Skeletal muscle satellite cell (primary cell): ENCODE measurements around the gene LY6G5C.

Experiments
- H3K27me3 ChIP-seq: 2 replicates; pipeline ENCODE4 v1.7.0; 2013; ENCODE audit warnings: low read length; ENCODE audit not compliant: control insufficient read depth, insufficient read depth
- H3K36me3 ChIP-seq: 2 replicates; pipeline ENCODE4 v1.7.0; 2013; ENCODE audit warnings: mild to moderate bottlenecking, control low read depth, low read length; ENCODE audit not compliant: insufficient read depth
- H3K4me1 ChIP-seq: 2 replicates; pipeline ENCODE4 v1.7.0; 2013; ENCODE audit warnings: low read length; ENCODE audit not compliant: control insufficient read depth, insufficient read depth
- H3K4me2 ChIP-seq: 2 replicates; pipeline ENCODE4 v1.7.0; 2013; ENCODE audit warnings: mild to moderate bottlenecking, low read length
- H3K4me3 ChIP-seq: 2 replicates; pipeline ENCODE4 v1.7.0; 2013; ENCODE audit warnings: low read length
- H3K9ac ChIP-seq: 2 replicates; pipeline ENCODE4 v1.7.0; 2013; ENCODE audit warnings: mild to moderate bottlenecking, low read depth, low read length, moderate library complexity
- H3K9me3 ChIP-seq: replicated peaks from 2 replicates; pipeline ENCODE4 v1.7.0; 2013; ENCODE audit warnings: mild to moderate bottlenecking, control low read depth, low read length

Gene LY6G5C

DNA sequence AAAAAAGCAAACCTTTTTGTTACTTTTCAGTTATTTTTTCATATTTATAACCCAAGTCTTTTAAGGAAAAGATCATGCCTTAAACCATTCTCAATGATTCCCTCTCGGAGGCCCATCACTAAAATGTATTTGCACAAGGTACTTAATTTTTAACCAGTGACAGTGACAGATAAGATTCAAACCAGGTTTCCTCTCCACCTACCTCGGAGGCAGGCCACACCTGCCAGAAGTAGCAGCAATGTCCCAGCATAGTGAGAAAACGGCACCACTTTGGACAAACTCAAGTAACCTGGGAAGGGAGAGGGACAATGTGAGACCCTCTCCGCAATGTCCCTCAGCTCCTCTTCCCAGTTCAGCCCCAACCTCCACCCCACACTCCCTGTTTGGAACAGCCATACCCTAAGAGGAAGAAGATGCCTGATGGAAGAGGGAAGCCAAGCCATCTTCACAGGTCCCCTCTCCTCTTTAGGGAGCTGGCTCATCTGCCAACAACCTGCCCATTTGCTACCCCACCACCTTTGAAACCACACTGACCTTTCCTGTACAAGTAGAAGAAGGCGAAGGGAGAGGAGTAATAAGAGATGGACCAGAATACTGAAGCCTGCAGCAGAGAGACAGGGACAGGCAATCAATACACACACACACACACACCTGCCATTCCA is 20.0 kb upstream of the LY6G5C start:
- H3K9me3 ChIP-seq: no peaks in the 10 kb centered on the region
- peak overlapping the region; percentile 13 for H3K9ac ChIP-seq
- peaks cover 24% of the 10 kb centered on the region for H3K4me1 ChIP-seq
- no peak overlapping the region for H3K4me3 ChIP-seq
- H3K4me2 ChIP-seq: peak overlapping the region; percentile 80
- no peaks in the 10 kb centered on the region for H3K27me3 ChIP-seq
- H3K36me3 ChIP-seq: peaks cover 10% of the 10 kb centered on the region

DNA sequence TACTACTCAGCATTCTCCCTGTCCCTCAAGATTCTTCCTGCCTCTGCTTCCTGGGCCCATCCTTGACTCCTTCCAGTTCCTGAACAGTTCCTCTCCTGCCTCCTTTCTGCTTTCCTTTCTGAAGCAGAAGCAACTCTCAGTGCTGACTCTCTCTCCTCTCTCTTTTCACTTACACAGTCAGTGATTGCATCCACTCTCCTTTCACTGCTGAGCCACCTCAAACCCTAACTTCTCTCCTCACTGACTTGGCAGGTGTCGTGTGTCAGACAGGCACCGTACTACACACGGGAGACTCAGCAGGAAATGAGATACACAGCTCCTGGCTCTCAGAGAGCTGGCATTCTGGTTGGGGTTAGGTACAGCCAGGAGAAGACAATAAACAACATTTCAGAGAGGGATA is 16.7 kb upstream of the LY6G5C start:
- Histone ChIP-seq H3K9ac (no peak overlapping the region), H3K9me3 (no peaks in the 10 kb centered on the region), H3K4me3 (no peak overlapping the region), H3K36me3 (peaks cover 28% of the 10 kb centered on the region), H3K27me3 (no peaks in the 10 kb centered on the region), H3K4me2 (no peak overlapping the region), H3K4me1 (peaks cover 16% of the 10 kb centered on the region)

DNA sequence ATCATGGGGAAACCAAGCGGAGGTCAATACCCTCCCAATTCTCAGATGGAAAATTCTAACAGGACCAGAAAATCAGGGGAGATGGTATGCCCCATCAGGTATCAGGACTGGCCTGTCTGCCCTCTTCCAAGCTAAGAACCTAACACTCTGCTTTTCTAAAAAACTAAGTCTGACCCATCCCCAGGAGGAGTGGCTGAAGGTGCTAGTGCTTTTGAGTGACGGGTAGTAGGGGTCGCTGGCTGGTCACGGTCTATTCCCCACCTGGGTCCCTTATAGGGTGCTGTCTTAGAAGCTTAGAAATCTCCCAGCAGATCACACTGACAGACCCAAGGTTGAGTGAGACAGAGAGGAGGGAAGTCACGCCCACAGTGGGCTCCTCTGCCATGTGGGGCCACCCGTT is 12.7 kb upstream of the LY6G5C start:
- Histone ChIP-seq H3K9me3 (no peaks in the 10 kb centered on the region), H3K4me3 (no peak overlapping the region), H3K36me3 (peaks cover 56% of the 10 kb centered on the region), H3K4me2 (no peak overlapping the region), H3K9ac (no peak overlapping the region), H3K4me1 (peaks cover 2% of the 10 kb centered on the region), H3K27me3 (no peaks in the 10 kb centered on the region)

DNA sequence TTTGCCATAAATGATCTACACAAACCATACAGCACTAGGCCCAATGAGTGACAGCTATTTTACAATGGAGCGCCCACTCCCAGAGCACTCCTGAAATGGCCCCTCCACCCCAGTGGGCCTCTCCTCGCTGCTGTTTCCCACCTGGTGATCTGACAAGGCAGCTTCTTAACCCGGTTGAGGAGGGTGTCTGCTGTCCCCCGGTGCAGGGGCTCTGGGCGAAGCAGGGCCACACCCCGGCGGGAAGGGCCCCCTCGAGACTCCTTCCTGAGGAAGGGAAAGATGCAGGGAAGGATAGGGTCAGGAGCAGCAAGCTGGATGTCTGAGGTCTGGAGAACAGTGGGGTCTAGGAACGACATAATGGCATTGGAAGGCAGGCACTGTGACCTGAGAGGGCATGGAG is 12.0 kb upstream of the LY6G5C start:
- Histone ChIP-seq H3K36me3 (peaks cover 63% of the 10 kb centered on the region), H3K4me2 (no peak overlapping the region), H3K4me1 (peaks cover 2% of the 10 kb centered on the region), H3K9ac (no peak overlapping the region), H3K4me3 (no peak overlapping the region), H3K9me3 (no peaks in the 10 kb centered on the region), H3K27me3 (no peaks in the 10 kb centered on the region)

DNA sequence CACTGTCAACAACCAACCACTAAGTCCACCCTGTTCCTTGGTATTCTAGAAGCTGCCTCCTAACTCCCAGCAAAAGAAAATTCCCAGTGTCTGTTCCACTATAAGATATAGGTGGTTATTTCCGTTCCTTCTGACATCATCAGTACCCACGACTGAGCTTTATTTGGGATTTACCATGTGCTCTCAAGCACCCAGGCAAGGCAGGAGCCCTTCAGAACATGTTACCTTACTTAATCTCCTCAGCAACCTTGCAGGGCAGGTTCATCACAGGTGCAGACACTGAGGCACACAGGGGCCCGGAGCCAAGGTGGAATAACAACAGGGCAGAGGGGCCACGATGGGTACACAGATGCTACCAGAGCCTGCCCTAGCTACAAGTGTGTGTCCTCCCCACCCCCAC is 11.5 kb upstream of the LY6G5C start:
- Histone ChIP-seq H3K36me3 (peaks cover 68% of the 10 kb centered on the region), H3K4me3 (no peak overlapping the region), H3K4me1 (no peaks in the 10 kb centered on the region), H3K9ac (no peak overlapping the region), H3K9me3 (no peaks in the 10 kb centered on the region), H3K4me2 (no peak overlapping the region), H3K27me3 (no peaks in the 10 kb centered on the region)

DNA sequence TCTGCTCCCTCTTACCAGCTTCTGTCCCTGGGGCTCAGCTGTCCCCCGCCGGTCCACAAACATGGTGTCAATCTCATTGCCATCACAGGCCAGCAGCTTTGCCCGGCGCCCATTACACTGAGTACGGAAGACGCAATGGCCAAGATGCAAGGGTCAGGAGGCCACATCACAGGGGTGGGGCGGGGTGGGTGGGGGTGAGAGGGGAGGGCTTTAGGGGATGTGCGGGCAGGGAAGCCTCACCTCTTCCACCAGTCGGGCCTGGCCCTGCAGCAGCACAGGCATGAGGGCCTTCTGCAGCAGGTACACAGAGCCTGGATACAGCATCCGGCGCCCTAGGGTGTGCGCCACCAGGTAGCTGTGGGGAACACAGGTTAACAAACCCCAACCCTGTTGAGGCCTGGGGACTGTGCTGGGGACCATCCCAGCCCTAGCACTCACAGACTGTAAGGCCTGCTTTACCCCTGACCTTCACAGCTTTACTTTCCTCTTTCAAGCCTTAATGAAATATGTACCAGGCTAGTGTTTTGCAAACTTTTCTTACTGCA is 10.8 kb upstream of the LY6G5C start:
- H3K4me2 ChIP-seq: no peak overlapping the region
- H3K27me3 ChIP-seq: no peaks in the 10 kb centered on the region
- no peak overlapping the region for H3K9ac ChIP-seq
- peaks cover 72% of the 10 kb centered on the region for H3K36me3 ChIP-seq
- H3K9me3 ChIP-seq: no peaks in the 10 kb centered on the region
- no peak overlapping the region for H3K4me3 ChIP-seq
- no peaks in the 10 kb centered on the region for H3K4me1 ChIP-seq

DNA sequence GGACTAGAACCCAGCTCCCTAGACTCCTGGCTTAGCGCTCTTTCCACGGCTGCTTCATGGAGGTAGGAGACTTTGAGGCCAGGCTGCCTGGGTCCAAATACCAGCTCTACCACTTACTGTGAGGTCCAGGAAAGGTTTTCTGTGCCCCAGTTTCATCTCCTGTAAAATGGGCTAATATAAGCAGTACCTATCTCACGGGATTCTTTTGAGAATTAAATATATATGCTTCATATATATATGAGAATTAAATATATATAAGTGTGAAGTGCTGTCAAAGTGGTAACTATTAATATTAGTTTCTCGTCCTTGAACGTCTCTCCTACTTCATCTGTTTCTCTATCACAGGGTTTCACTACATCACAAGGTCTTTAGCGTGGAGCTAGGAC is 10.2 kb upstream of the LY6G5C start:
- no peak overlapping the region for H3K4me3 ChIP-seq
- peaks cover 75% of the 10 kb centered on the region for H3K36me3 ChIP-seq

DNA sequence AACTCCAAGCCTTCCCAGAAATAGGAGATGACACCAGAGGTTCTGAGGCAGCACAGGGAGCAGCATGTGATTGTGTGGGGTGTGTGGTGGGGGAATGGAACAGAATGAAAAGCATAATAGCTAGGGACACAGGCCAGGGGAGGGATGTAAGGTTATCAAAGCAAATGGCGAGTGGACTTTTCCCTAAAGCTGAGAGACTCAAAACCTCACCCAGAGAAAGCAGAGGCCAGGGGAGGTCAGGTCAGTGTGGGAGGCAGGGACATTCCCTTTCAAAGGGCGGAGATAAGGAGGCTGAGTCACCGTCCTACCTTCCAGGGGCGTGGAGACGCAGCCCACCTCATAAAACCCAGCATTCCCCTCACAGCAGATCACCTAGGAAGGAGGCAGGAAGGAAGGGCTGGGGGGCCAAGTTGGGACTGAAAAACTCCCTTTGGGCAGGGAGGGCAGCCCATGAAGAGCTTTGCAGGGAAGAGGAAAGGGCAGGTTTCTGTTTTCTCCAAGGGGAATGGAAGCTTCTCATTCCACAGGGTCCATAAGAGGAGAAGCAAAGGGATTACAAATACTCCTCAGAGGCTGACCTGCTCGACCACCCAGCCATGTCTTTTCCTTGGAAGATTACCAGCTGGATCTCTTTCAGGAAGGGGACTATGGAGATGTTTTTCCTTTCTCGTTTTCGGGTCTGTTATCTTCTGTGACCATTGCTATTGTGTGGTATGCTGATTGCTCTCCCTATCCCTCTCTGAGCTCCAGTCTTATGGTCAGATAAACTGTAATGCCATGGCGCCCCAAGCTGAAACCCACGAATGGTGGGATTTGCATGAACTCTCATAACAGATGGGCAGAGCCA is 9.6 kb upstream of the LY6G5C start:
- Histone ChIP-seq H3K4me1 (no peaks in the 10 kb centered on the region), H3K9ac (no peak overlapping the region), H3K4me3 (no peak overlapping the region), H3K36me3 (peaks cover 77% of the 10 kb centered on the region), H3K27me3 (no peaks in the 10 kb centered on the region), H3K9me3 (no peaks in the 10 kb centered on the region), H3K4me2 (no peak overlapping the region)

More for the DNA sequence above, 10.2 kb upstream of the LY6G5C start:
- no peak overlapping the region for H3K4me2 ChIP-seq
- no peaks in the 10 kb centered on the region for H3K4me1 ChIP-seq
- no peaks in the 10 kb centered on the region for H3K9me3 ChIP-seq
- H3K27me3 ChIP-seq: no peaks in the 10 kb centered on the region
- no peak overlapping the region for H3K9ac ChIP-seq

DNA sequence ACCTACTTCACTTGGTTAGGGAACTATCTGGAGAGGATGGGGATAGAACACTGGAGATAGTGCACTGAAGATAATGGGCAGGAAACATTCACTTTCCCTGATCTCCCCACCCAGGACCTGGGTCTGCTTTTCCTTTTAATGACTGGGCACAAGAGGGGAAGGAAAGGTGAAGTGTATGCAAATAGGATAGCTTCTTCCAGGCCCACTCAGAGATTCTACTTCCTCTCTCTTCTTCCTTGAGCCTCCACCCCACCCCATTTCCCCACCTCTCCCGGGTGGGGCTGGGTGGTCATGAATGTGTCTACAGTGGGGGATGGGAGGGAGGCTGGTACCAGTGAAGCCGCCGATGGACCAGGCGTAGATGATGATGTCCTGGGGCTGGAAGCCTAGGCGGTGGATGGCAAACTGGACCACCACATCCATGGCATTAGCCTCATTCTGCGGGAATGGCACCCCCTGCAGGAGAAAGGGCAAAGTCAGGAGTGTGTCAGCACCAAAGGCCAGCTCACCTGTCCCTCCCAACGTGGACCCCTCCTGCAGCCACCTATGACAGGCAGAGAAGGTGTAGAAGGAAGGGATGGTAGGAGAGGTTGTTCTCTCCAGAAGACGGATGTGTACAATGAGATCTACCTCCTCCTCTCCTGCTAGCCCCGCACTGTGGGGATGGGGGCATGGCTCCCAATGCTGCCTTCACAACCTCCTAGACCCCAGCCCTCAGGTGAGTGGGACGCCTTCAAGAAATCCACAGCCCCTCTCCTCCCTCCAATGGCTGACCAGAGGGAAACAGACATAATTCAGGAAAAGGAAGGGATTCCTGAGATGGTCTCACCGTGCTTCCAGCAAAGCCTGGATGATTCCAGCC is 8.6 kb upstream of the LY6G5C start:
- H3K4me2 ChIP-seq: no peak overlapping the region
- no peaks in the 10 kb centered on the region for H3K27me3 ChIP-seq
- no peak overlapping the region for H3K9ac ChIP-seq
- H3K4me3 ChIP-seq: no peak overlapping the region
- peaks cover 74% of the 10 kb centered on the region for H3K36me3 ChIP-seq
- H3K4me1 ChIP-seq: no peaks in the 10 kb centered on the region
- no peaks in the 10 kb centered on the region for H3K9me3 ChIP-seq

DNA sequence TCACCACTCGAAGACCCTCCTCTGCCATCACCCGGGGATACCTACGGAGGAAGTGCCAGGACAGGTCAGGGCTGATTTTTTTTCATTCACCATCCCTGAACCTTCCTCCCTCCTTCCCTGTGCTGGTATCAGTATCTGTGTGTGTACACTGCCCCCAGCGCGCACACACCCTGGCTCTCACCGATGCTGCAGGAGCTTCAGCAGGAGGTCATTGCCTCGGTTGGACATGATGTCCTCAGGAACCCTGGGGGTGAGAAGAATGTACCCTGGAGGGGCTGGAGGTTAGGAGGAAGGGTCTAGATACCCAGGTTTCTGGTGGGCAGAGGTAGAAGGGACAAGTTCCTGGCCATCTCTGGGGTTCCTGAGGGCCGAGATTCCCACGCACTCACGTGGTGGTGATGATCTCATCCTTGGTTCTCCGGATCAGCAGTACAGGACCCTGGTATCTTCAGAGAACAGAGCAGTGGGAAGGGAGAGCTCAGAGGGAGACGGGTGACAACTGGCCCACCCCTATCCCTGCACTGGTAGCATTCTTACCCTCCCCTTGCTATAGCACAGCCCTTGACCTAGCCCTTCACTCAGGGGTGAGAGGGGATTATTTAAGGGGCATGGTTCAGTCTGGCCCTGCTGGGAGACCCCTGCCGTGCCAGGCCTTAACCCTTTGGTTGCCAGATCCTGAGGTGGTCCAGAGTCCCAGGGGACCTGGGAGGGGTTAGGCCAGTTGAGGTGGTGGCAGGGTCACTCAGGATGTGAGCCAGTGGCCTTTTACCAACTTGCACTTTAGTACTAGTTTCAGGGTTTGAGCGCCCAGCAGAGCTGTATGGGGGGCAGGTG is 7.2 kb upstream of the LY6G5C start:
- Histone ChIP-seq H3K36me3 (peaks cover 68% of the 10 kb centered on the region), H3K4me2 (no peak overlapping the region), H3K4me1 (no peaks in the 10 kb centered on the region), H3K9me3 (no peaks in the 10 kb centered on the region), H3K4me3 (no peak overlapping the region), H3K9ac (no peak overlapping the region), H3K27me3 (no peaks in the 10 kb centered on the region)
